ENCODE data around the gene AK8. TPM values are rescaled to one million over a fixed set of nuclear protein-coding genes. Genes with fewer than 3 reads are reported as not detected.

The AK8 gene
- polyA plus RNA-seq, 3 donors, result 0.08 TPM; not detected in 2

DNA sequence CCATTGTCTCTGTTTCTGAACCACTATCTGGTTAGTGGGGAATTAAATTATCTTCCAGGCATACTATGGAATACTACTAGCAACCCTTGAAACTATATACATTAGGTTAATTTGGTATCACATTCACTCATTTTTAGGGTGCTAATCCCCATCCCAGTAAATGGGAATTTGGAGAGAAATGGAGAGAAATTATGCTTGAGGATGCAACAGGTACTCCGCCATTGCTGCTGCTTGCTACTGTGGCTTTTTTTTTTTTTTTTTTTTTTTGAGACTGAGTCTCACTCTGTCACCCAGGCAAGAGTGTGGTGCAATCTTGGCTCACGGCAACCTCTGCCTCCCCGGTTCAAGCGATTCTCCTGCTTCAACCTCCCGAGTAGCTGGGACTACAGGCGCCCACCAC lies 66.1 kb downstream of the AK8 start:
- H3K4me3 ChIP-seq (replicated peaks in 1 of 3; ENCODE audit: low read depth in 2 of 3, low read length in 3 of 3), result no peak overlapping the region
- no peaks in the 10 kb centered on the region for H3K79me2 ChIP-seq (ENCODE audit: insufficient read depth, low read length)
- DNase-seq, result no peak
- Mint-ChIP-seq H3K27ac (no peak overlapping the region), H3K27me3 (ENCODE audit: low read depth in 3 of 3) (peaks cover 12 to 35% (median 25%) of the 10 kb centered on the region in 3 donors), H3K4me1 (peaks cover 3% of the 10 kb centered on the region), H3K4me3 (no peak overlapping the region), H3K36me3 (no peaks in the 10 kb centered on the region), H3K9me3 (peaks cover 0 to 3% (median 0%) of the 10 kb centered on the region in 7 donors)
- H3K9ac ChIP-seq (ENCODE audit: insufficient read depth, low read length, poor library complexity, severe bottlenecking), result no peak overlapping the region
- no peak overlapping the region for H2AFZ ChIP-seq (ENCODE audit: insufficient read depth, low read depth, low read length, poor library complexity, severe bottlenecking)
- H3K4me2 ChIP-seq (replicated peaks; ENCODE audit: extremely low read depth, low read length, poor library complexity, severe bottlenecking), result no peak overlapping the region
- no peaks in the 10 kb centered on the region for H4K20me1 ChIP-seq (ENCODE audit: insufficient read depth, low read length)
- intact Hi-C loops (cut with micrococcal nuclease), result no loop called here
- H3K36me3 ChIP-seq (replicated peaks in 1 of 2; ENCODE audit: control insufficient read depth in 1 of 2, insufficient read depth in 2 of 2, low read length in 2 of 2), result no peaks in the 10 kb centered on the region
- H3K27ac ChIP-seq (ENCODE audit: low read depth in 1 of 2, low read length in 2 of 2), result no peak overlapping the region
- H3K4me1 ChIP-seq (ENCODE audit: control insufficient read depth in 1 of 2, insufficient read depth in 2 of 2, low read length in 2 of 2), result no peaks in the 10 kb centered on the region
- WGBS (ENCODE audit: insufficient coverage), result no CpG with 5 or more reads among the region's 6 CpGs
- no peaks in the 10 kb centered on the region for H3K9me3 ChIP-seq (replicated peaks in 1 of 2; ENCODE audit: control insufficient read depth in 1 of 2, insufficient read depth in 1 of 2, low read length in 2 of 2)
- TF ChIP-seq, protein P1, sequence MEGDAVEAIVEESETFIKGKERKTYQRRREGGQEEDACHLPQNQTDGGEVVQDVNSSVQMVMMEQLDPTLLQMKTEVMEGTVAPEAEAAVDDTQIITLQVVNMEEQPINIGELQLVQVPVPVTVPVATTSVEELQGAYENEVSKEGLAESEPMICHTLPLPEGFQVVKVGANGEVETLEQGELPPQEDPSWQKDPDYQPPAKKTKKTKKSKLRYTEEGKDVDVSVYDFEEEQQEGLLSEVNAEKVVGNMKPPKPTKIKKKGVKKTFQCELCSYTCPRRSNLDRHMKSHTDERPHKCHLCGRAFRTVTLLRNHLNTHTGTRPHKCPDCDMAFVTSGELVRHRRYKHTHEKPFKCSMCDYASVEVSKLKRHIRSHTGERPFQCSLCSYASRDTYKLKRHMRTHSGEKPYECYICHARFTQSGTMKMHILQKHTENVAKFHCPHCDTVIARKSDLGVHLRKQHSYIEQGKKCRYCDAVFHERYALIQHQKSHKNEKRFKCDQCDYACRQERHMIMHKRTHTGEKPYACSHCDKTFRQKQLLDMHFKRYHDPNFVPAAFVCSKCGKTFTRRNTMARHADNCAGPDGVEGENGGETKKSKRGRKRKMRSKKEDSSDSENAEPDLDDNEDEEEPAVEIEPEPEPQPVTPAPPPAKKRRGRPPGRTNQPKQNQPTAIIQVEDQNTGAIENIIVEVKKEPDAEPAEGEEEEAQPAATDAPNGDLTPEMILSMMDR (IDR thresholded peaks at IDR 0.05), result no peak
- peaks cover 0 to 22% of the 10 kb centered on the region in 2 donors for H3K27me3 ChIP-seq (ENCODE audit: control insufficient read depth in 2 of 2, insufficient read depth in 2 of 2, low read length in 2 of 2)

DNA sequence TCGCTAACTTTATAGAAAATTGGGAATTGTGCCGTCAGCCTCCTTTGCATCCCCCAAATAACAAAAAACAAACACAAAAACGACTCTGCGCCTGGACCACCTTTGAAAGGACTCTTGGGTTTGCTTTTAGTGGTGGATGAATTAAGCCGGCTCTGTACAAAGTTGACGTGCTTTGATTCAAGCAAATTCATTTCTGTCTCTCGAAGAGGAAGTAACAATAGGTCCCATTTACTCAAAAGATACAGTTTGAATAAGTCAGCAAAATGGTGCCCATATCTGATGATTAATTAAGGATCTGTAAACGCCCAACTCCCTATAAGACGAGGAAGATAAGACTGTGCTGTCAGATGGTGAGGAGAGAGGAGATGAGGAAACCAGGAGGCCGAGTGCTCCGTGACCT lies 67.8 kb downstream of the AK8 start:
- Mint-ChIP-seq H3K36me3 (no peaks in the 10 kb centered on the region), H3K9me3 (peaks cover 0 to 3% (median 0%) of the 10 kb centered on the region in 7 donors), H3K4me3 (peak overlapping the region in 1 of 2 donors; percentile 64), H3K27ac (no peak overlapping the region), H3K27me3 (ENCODE audit: low read depth in 3 of 3) (peaks cover 16 to 36% (median 25%) of the 10 kb centered on the region in 3 donors), H3K4me1 (peaks cover 3% of the 10 kb centered on the region)
- Histone ChIP-seq H3K4me1 (ENCODE audit: control insufficient read depth in 1 of 2, insufficient read depth in 2 of 2, low read length in 2 of 2) (no peaks in the 10 kb centered on the region), H3K9ac (ENCODE audit: insufficient read depth, low read length, poor library complexity, severe bottlenecking) (no peak overlapping the region), H3K79me2 (ENCODE audit: insufficient read depth, low read length) (no peaks in the 10 kb centered on the region), H3K9me3 (replicated peaks in 1 of 2; ENCODE audit: control insufficient read depth in 1 of 2, insufficient read depth in 1 of 2, low read length in 2 of 2) (no peaks in the 10 kb centered on the region), H3K36me3 (replicated peaks in 1 of 2; ENCODE audit: control insufficient read depth in 1 of 2, insufficient read depth in 2 of 2, low read length in 2 of 2) (no peaks in the 10 kb centered on the region), H2AFZ (ENCODE audit: insufficient read depth, low read depth, low read length, poor library complexity, severe bottlenecking) (no peak overlapping the region), H4K20me1 (ENCODE audit: insufficient read depth, low read length) (no peaks in the 10 kb centered on the region), H3K4me3 (replicated peaks in 1 of 3; ENCODE audit: low read depth in 2 of 3, low read length in 3 of 3) (no peak overlapping the region), H3K4me2 (replicated peaks; ENCODE audit: extremely low read depth, low read length, poor library complexity, severe bottlenecking) (no peak overlapping the region), H3K27me3 (ENCODE audit: control insufficient read depth in 2 of 2, insufficient read depth in 2 of 2, low read length in 2 of 2) (peaks cover 0 to 22% of the 10 kb centered on the region in 2 donors), H3K27ac (ENCODE audit: low read depth in 1 of 2, low read length in 2 of 2) (no peak overlapping the region)
- no CpG with 5 or more reads among the region's 11 CpGs for WGBS (ENCODE audit: insufficient coverage)
- intact Hi-C loops (cut with micrococcal nuclease), result no loop called here
- TF ChIP-seq, protein P1 (IDR thresholded peaks at IDR 0.05), result no peak
- DNase-seq, result no peak
